Neural cell (in vitro differentiated cells): ENCODE results near the gene METAP1D.

Source experiments
- CTCF ChIP-seq: fragments of 450-650 bp; IDR thresholded peaks from 2 replicates; pipeline ENCODE4 v1.5.1; 2014; ENCODE audit warnings: antibody characterized with exemption, mild to moderate bottlenecking, moderate library complexity; ENCODE audit not compliant: poor library complexity, severe bottlenecking
- EZH2 ChIP-seq: fragments of 200-600, 300-800 bp; shearing (Covaris generic), sonication (generic); IDR thresholded peaks from 2 replicates; pipeline ENCODE4 v1.6.1; 2014; ENCODE audit warnings: antibody characterized with exemption, low read length, borderline replicate concordance, mild to moderate bottlenecking; ENCODE audit not compliant: insufficient read depth, poor library complexity, severe bottlenecking
- TF ChIP-seq, protein P1 (sequence below): IDR thresholded peaks from 2 replicates; pipeline ENCODE4 v1.6.1; 2012; ENCODE audit warnings: borderline replicate concordance

DNA sequence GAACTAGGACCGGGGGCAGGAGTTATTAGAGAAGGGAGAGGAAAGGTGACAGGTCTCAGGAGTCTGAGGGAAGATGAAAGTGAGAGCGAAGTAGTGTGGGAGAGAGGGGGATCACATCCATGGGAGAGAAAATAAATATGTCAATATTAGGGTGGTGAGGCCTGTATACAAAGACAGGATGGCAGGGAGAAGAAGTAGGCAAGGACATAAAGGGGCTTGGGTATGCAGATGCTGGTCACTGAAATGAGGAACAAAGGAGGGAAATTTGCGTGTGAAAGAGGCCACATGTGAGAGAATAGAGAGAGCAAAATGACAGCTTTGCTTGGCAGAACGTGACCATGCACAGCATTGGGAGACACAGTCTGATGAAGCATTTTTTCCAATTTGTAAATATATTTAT is 13.6 kb downstream of the METAP1D start:
- TF ChIP-seq CTCF (no peak), EZH2 (no peak)
- TF ChIP-seq, protein P1, sequence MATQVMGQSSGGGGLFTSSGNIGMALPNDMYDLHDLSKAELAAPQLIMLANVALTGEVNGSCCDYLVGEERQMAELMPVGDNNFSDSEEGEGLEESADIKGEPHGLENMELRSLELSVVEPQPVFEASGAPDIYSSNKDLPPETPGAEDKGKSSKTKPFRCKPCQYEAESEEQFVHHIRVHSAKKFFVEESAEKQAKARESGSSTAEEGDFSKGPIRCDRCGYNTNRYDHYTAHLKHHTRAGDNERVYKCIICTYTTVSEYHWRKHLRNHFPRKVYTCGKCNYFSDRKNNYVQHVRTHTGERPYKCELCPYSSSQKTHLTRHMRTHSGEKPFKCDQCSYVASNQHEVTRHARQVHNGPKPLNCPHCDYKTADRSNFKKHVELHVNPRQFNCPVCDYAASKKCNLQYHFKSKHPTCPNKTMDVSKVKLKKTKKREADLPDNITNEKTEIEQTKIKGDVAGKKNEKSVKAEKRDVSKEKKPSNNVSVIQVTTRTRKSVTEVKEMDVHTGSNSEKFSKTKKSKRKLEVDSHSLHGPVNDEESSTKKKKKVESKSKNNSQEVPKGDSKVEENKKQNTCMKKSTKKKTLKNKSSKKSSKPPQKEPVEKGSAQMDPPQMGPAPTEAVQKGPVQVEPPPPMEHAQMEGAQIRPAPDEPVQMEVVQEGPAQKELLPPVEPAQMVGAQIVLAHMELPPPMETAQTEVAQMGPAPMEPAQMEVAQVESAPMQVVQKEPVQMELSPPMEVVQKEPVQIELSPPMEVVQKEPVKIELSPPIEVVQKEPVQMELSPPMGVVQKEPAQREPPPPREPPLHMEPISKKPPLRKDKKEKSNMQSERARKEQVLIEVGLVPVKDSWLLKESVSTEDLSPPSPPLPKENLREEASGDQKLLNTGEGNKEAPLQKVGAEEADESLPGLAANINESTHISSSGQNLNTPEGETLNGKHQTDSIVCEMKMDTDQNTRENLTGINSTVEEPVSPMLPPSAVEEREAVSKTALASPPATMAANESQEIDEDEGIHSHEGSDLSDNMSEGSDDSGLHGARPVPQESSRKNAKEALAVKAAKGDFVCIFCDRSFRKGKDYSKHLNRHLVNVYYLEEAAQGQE: no peak
